ENCODE results near the gene MAP3K5.
"Not testable (repeated sequence)": the region's sequence is repeated elsewhere in the genome, so short reads cannot be mapped to it uniquely, and the experiment has no call there.

The MAP3K5 gene

GRCh38 chr6:136717716-136717990 is 74.6 kb downstream of the MAP3K5 start:
- no peak for DNase-seq

- no peak for DNase-seq
Measured at GRCh38 chr6:136716917-136717715, 75.2 kb downstream of the MAP3K5 start.

- not testable (repeated sequence) for DNase-seq
Measured at GRCh38 chr6:136712642-136713041, 79.6 kb downstream of the MAP3K5 start.

GRCh38 chr6:136711644-136712043 is 80.6 kb downstream of the MAP3K5 start:
- no peak for DNase-seq

- no peak for DNase-seq
Measured at GRCh38 chr6:136710877-136711552, 81.3 kb downstream of the MAP3K5 start.

GRCh38 chr6:136709429-136709828 is 82.8 kb downstream of the MAP3K5 start:
- no peak for DNase-seq

- DNase-seq = no peak
Measured at GRCh38 chr6:136706430-136706829, 85.8 kb downstream of the MAP3K5 start.

GRCh38 chr6:136703331-136703865 is 88.9 kb downstream of the MAP3K5 start:
- DNase-seq = no peak

GRCh38 chr6:136701045-136701444 is 91.2 kb downstream of the MAP3K5 start:
- no peak for DNase-seq

- no peak for DNase-seq
Measured at GRCh38 chr6:136699358-136699757, 92.9 kb downstream of the MAP3K5 start.

GRCh38 chr6:136696783-136697364 is 95.4 kb downstream of the MAP3K5 start:
- no peak for DNase-seq

GRCh38 chr6:136696238-136696637 is 96.0 kb downstream of the MAP3K5 start:
- DNase-seq = no peak

GRCh38 chr6:136695412-136695811 is 96.9 kb downstream of the MAP3K5 start:
- no peak for DNase-seq

GRCh38 chr6:136693090-136693489 is 99.2 kb downstream of the MAP3K5 start:
- DNase-seq = no peak

GRCh38 chr6:136687894-136688293 is 104.4 kb downstream of the MAP3K5 start:
- not testable (repeated sequence) for DNase-seq

GRCh38 chr6:136685540-136686108 is 106.7 kb downstream of the MAP3K5 start:
- no peak for DNase-seq

- no peak for DNase-seq
Measured at GRCh38 chr6:136684466-136684865, 107.8 kb downstream of the MAP3K5 start.

GRCh38 chr6:136683209-136683941 is 108.9 kb downstream of the MAP3K5 start:
- DNase-seq = no peak

GRCh38 chr6:136682292-136682691 is 110.0 kb downstream of the MAP3K5 start:
- no peak for DNase-seq

- no peak for DNase-seq
Measured at GRCh38 chr6:136677822-136678221, 114.5 kb downstream of the MAP3K5 start.

GRCh38 chr6:136677344-136677743 is 114.9 kb downstream of the MAP3K5 start:
- no peak for DNase-seq

- DNase-seq = no peak
Measured at GRCh38 chr6:136676075-136676474, 116.2 kb downstream of the MAP3K5 start.

- DNase-seq = no peak
Measured at GRCh38 chr6:136673571-136673970, 118.7 kb downstream of the MAP3K5 start.
